Prostate gland (tissue), 2 donors: Measurements from ENCODE around the gene EPAS1. TPM values are rescaled to one million over a fixed set of nuclear protein-coding genes. Genes with fewer than 3 reads are reported as not detected.

Experiments used
- DNase-seq: peaks from one replicate; pipeline ENCODE4 v3.0.0-alpha.2; 2019; ENCODE audit warnings: low spot score
- H3K27ac ChIP-seq, 2 donors: fragments of 200-600 bp; sonication (generic); 2 replicates each; pipeline ENCODE4 v1.5.1; 2017 to 2019
- H3K27me3 ChIP-seq: fragments of 200-600 bp; sonication (generic); replicated peaks from 2 replicates; pipeline ENCODE4 v1.5.1; 2019; ENCODE audit not compliant: insufficient read depth
- H3K36me3 ChIP-seq, 2 donors: fragments of 200-600 bp; sonication (generic); 1 replicate in 1 of 2; 2 replicates in 1 of 2; pipeline versions ENCODE4 v1.5.1 to v1.8.1; 2017 to 2019
- H3K4me1 ChIP-seq: fragments of 200-600 bp; sonication (generic); replicated peaks from 2 replicates; pipeline ENCODE4 v1.5.1; 2019
- H3K4me3 ChIP-seq, 2 donors: fragments of 200-600 bp; sonication (generic); 2 replicates each; pipeline ENCODE4 v1.5.1; 2017 to 2019
- H3K9me3 ChIP-seq: fragments of 200-600 bp; sonication (generic); 2 replicates; pipeline ENCODE4 v1.5.1; 2017
- CTCF ChIP-seq, 4 experiments: fragments of 200-600 bp in 2 of 4; fragments of 450-650 bp in 2 of 4; sonication (generic) in 2 of 4; IDR thresholded peaks; 1 replicate in 3 of 4; 2 replicates in 1 of 4; pipeline ENCODE4 v1.5.1; 2016 to 2019; ENCODE audit warnings: antibody characterized with exemption in 4 of 4, mild to moderate bottlenecking in 2 of 4, moderate library complexity in 2 of 4
- POLR2A ChIP-seq: fragments of 450-650 bp; IDR thresholded peaks from one replicate; pipeline ENCODE4 v1.6.1; 2016; ENCODE audit warnings: antibody characterized with exemption, mild to moderate bottlenecking
- POLR2AphosphoS5 ChIP-seq: sonication (generic); formaldehyde crosslinking; IDR thresholded peaks from one replicate; pipeline ENCODE4 v1.6.1; 2017; ENCODE audit warnings: antibody characterized with exemption
- WGBS: methylation state at CpG from one replicate; pipeline ENCODE4 v1.1.5; 2018; 5-methylcytosine and 5-hydroxymethylcytosine counted together
- intact Hi-C: fragments of 100-400 bp; cut with DNase I; formaldehyde crosslinking; loops from one replicate; pipeline ENCODE4 v1.14.2; 2022
- total RNA-seq, 2 donors: library from RNA; depleted of rRNA; stranded (reverse); fragments of >200 nt; gene quantifications; one replicate each; pipeline ENCODE4 v1.1.0, GENCODE V29; 2016

The EPAS1 gene
- total RNA-seq, 2 donors from 2014 or later, result 109 to 356 TPM

- H3K4me1 ChIP-seq, result peaks cover 14% of the 10 kb centered on the region
- intact Hi-C loops, result loop anchor here (5.0 kb wide), 1 partner anchor 42 kb away; the partner anchor contains the start of gene EPAS1
Observed at GRCh38 chr2:46339200-46339599, 42.0 kb downstream of the EPAS1 start.

GRCh38 chr2:46339676-46340459 is 42.7 kb downstream of the EPAS1 start:
- Histone ChIP-seq H3K4me1 (peaks cover 14% of the 10 kb centered on the region), H3K36me3 (no peaks in the 10 kb centered on the region), H3K9me3 (no peaks in the 10 kb centered on the region), H3K27ac (no peak overlapping the region), H3K27me3 (no peaks in the 10 kb centered on the region), H3K4me3 (no peak overlapping the region)
- 75% methylated on average over 12 of the region's 12 CpGs for WGBS
- TF ChIP-seq CTCF (IDR thresholded peaks at IDR 0.05) (no peak), POLR2AphosphoS5 (no peak), POLR2A (no peak)
- intact Hi-C loops, result loop anchor here (5.0 kb wide), 1 partner anchor 43 kb away; the partner anchor contains the start of gene EPAS1
- DNase-seq, result no peak

More at GRCh38 chr2:46339200-46339599, 42.0 kb downstream of the EPAS1 start:
- TF ChIP-seq CTCF (IDR thresholded peaks at IDR 0.05), result no peak
- no peak for TF ChIP-seq POLR2AphosphoS5
- no peak overlapping the region for H3K27ac ChIP-seq
- H3K36me3 ChIP-seq, result no peaks in the 10 kb centered on the region
- 78% methylated on average over 6 of the region's 6 CpGs for whole genome bisulfite sequencing
- no peaks in the 10 kb centered on the region for H3K27me3 ChIP-seq
- no peak for DNase-seq
- H3K4me3 ChIP-seq, result no peak overlapping the region
- no peaks in the 10 kb centered on the region for H3K9me3 ChIP-seq

- intact Hi-C loops, result no loop called here
- no peaks in the 10 kb centered on the region for H3K27me3 ChIP-seq
- H3K27ac ChIP-seq, result no peak overlapping the region
- H3K36me3 ChIP-seq, result no peaks in the 10 kb centered on the region
- no peaks in the 10 kb centered on the region for H3K9me3 ChIP-seq
- DNase-seq, result no peak
- peaks cover 7% of the 10 kb centered on the region for H3K4me1 ChIP-seq
- 88% methylated on average over 4 of the region's 4 CpGs for WGBS
- no peak overlapping the region for H3K4me3 ChIP-seq
- TF ChIP-seq POLR2AphosphoS5, result no peak
- no peak for TF ChIP-seq CTCF (IDR thresholded peaks at IDR 0.05)
- no peak for TF ChIP-seq POLR2A
Observed at GRCh38 chr2:46340740-46341420, 43.7 kb downstream of the EPAS1 start.

- Histone ChIP-seq H3K4me1 (no peaks in the 10 kb centered on the region), H3K27ac (no peak overlapping the region), H3K4me3 (no peak overlapping the region), H3K36me3 (no peaks in the 10 kb centered on the region), H3K9me3 (no peaks in the 10 kb centered on the region), H3K27me3 (no peaks in the 10 kb centered on the region)
- DNase-seq, result no peak
- no peak for TF ChIP-seq CTCF (IDR thresholded peaks at IDR 0.05)
- TF ChIP-seq POLR2AphosphoS5, result no peak
- TF ChIP-seq POLR2A, result no peak
- intact Hi-C loops, result no loop called here
- 69% methylated on average over 9 of the region's 9 CpGs for WGBS
Observed at GRCh38 chr2:46342566-46343315, 45.5 kb downstream of the EPAS1 start.
